Activated CD8-positive, alpha-beta memory T cell treated with anti-CD3 and anti-CD28 coated beads, Interleukin-2, amount 50 U/mL, for 4 hours (primary cell): Measurements from ENCODE around the gene TDRD7.
A peak's percentile ranks its signal among the peaks of the same experiment; 100 is the strongest.

Experiments used
- DNase-seq: peaks from one replicate; pipeline ENCODE4 v3.0.0-alpha.2; 2020

TDRD7 gene

GRCh38 chr9:97411789-97412625 is at the start of gene TDRD7:
Gene TDRD7, plus strand, starts transcription at chr9:97412096. Its CDS starts 16,370 bp downstream, at chr9:97428466.
- DNase-seq = peak; percentile 95

GRCh38 chr9:97362777-97363545 is 48.9 kb upstream of the TDRD7 start:
- no peak for DNase-seq

DNA sequence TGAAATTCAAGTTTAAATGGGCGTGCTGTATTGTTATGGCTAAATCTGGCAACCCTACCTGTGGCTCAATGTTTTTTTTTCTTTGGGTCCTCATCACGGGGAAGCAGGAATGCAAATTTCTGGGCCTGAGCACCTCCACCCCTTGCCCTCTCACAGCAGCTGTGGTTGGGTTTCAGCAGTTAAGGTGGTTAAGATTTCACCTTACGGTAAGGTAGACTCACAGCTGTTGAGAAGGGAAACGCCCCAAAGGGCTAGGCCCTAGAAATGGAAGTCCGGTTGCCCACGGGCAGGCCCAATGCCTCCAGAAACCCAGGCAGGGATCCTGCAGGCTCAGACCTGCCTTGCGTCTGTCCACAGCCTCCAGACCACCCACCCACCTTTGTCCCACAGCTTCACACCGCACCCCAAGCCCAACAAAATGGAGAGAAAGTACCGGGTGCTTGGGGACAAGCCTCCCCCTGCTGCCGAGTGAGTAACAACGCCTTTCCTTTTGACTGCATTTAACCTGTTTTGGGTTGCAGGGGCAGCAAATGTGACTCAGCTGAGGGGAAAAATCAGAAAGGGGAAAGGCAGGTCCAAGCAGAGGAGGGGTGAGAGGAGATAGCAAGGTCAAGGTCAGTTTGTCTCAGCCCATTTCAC is 48.1 kb upstream of the TDRD7 start:
- no peak for DNase-seq

GRCh38 chr9:97364769-97365490 is 47.0 kb upstream of the TDRD7 start:
- no peak for DNase-seq

DNA sequence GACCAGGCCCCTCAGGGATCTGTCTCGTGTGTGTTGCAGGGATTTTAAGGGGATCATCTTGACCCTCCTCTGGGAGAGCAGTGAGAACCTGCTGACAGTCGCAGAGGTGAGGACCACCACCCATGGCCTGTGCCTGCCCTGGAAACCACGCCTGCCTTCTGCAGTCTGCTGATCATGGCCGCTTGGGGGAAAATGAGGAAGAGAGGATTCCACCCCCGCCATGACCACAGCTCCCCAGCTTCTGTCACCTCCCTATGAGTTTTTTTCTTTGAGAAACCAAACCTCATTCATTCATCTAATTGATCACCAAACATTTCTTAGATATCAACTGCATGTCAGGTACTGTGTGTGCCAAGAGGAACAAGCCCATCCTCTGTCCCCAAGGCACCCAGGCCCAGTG is 46.3 kb upstream of the TDRD7 start:
- DNase-seq = no peak

GRCh38 chr9:97366476-97366875 is 45.4 kb upstream of the TDRD7 start:
- no peak for DNase-seq

GRCh38 chr9:97366889-97367288 is 45.0 kb upstream of the TDRD7 start:
- DNase-seq = no peak

- DNase-seq = no peak
These were observed 44.2 kb upstream of the TDRD7 start for GRCh38 chr9:97367729-97368128.

DNA sequence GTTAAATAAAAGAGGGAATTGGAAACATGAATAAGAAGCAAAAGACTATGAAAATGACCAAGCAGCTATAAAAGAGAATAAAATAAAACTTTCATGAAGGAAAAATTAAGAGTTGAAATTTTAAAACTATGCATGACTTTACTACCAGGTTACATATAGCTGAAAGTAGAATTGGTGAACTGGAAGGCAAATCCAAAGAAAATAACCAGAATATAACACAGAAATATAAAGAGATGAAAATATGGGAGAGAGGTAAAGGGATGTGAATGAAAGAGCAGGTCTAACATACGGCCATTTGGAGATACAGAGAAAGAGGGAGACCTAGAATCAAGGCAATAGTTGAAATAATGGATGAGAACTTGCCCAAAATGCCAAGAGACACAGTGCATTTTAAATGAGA is 42.9 kb upstream of the TDRD7 start:
- no peak for DNase-seq

GRCh38 chr9:97372580-97372979 is 39.3 kb upstream of the TDRD7 start:
- no peak for DNase-seq

DNA sequence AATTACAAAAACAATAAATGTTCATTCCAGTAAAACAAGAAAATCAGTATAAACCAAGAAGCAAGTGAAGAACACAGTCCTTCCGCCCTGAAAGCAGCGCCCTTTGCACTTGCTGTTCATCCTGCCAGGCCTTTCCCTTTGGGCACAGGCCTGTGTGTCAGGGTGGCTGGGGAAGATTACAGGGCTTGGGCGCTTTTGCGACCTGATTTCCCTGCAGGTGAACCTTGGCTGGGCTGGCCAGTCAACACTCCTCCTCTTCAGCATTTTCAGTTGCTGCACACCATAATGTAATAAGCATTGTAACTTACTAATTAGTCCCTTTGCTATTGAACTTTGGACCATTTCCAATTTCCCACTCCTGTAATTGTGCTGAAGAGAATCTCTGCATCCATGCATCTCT is 38.6 kb upstream of the TDRD7 start:
- DNase-seq = no peak

- DNase-seq = no peak
These were observed 37.1 kb upstream of the TDRD7 start for GRCh38 chr9:97374811-97375210.

DNA sequence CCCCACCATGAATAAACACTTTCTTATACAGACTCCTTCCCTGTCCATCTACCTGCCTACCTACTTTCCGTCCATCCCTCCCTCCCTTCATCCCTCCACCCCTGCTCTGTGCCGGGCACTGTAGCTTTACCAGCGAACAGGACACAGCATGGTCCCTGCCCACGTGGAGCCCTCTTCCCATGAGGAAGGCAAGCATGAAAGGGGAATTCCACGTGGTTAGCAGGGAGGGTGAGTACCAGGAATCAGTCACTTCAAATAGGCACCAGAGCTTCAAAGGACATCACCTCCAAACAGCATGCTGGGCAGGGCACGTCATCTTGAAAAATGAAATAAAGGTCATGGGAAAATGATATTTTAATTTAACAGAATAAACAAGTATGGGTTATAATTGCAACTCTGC is 35.0 kb upstream of the TDRD7 start:
- DNase-seq = no peak

GRCh38 chr9:97382099-97382718 is 29.7 kb upstream of the TDRD7 start:
- DNase-seq = no peak

- no peak for DNase-seq
These were observed 27.3 kb upstream of the TDRD7 start for GRCh38 chr9:97384406-97385262.

- no peak for DNase-seq
These were observed 26.2 kb upstream of the TDRD7 start for GRCh38 chr9:97385626-97386264.

DNA sequence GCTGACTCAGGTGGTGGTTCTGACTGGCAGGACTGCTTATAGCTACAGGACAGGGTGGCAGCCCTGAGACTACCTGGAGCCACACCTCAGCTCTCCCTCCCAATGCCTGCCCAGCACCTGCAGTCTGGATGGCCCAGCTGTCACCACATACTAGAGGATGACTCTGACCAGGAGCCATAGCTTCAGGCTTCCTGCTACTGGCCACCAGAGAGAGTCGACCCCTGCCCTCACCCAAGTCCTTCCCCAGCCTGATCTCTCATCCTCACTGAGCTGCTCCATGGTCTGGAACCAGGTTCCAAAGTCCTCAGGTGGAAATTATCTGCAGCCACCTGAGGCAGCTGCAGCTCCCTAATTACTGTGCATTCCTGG is 25.6 kb upstream of the TDRD7 start:
- DNase-seq = no peak

DNA sequence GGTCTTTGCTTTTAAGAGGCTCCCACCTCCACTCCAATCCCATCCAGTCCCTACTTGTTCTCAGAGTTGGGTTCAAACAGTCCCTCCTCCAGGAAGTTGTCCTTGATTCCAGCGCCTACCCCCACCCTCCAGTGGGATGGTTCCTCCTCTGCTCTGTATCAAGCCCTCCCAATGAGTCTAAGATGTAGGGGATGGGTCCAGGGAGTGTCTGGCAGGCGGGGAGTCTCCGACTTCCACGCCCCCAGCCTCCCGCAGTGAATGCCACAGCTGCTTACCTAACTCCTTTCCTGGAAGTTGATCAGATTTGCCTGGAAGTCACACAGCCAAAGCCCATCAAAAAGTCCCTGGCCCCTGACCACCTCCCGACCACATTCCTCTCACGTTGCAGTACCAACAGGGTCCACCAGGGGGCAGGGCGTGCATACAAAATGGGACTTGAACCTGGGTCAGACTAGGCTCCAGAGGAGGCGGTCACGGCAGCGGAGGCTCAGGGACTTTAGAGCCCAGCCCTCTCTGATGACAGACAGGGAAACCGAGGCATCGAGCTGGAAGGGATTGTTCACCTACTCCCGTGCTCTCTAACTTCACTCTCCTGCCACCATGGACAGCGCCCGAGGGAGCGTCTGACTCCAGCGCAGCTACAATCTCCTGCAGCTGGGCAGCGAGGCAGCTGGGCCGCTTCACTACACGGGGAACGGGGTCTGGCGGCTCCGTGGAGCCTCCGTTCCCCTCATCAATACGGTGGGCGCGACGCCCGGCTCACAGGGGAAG is 25.0 kb upstream of the TDRD7 start:
- DNase-seq = peak; percentile 72

GRCh38 chr9:97387504-97387886 is 24.4 kb upstream of the TDRD7 start:
- no peak for DNase-seq

DNA sequence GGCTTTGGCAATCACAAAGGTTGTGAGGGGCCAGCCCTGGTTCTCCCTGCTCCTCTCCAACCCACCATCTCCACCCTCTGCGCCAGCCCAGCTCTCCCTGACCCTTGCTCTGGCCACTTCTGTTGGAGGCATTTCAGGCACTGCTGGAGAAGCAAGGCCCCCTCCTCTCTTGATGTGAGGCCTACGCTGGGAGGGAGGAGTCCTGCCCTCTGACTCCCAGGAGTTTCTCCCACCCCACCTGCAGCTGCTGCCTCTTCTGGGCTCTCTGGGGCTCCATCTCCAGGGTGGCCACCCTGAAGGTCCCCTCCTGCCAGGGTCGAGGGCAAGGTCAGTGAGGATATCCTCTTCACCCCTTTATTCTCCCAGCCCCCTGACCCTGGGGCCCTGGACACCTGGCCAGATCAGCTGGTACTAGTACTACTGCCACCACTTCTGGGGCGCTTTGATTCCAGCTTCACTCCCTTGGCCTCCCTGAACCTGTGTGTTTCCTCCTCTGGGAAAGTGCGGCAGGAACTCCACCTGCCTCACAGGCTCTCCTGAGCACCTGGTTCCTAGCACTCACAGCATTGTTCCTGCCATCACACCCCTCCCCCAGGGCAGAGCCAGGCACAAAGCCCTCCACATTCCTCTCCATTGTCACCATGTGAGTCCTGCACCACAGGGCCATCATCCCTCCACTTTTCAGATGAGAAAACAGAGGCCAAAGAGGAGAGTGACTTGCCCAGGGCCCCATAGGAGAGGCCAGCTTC is 23.8 kb upstream of the TDRD7 start:
- DNase-seq = no peak
